Measurements from ENCODE around the gene TMEM91.

TMEM91 gene

DNA sequence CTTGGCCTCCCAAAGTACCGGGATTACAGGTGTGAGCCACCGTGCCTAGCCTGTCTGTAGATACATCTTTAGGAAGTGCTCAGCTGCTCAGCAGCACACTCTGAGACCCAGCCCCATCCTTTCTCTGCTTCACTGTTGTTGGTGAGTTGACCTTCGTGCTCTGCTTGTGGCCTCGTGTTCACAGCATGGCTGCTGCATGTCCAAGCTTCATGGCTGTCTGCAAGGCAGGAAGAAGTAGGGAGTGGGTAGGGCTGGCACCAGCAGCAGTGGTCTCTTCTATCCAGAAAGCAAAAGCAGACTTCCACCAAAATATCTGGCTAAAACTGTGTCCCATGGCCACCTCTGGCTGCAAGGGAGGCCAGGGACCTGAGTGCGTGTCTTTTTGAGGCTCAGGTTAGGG lies 36.6 kb downstream of the TMEM91 start:
- DNase-seq = no peak

DNA sequence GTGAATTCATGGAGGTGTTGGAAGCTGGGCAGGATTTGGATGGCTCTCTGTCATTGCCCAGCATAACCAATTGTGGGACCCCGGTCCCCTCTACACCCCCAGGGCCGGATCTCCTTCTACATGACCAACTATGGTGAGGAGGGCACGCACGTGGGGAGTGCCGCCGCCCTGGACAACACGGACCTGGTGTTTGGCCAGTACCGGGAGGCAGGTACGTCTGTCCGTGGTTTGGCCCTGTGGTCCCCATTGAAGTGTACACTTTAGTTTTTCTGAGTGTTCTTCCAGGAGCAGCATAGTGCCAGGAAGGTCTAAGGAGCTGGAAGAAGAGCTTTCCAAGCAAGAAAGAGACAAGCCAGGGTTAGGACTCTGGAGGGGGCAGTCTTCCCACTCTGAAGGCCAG lies 37.6 kb downstream of the TMEM91 start:
- no peak for DNase-seq

DNA sequence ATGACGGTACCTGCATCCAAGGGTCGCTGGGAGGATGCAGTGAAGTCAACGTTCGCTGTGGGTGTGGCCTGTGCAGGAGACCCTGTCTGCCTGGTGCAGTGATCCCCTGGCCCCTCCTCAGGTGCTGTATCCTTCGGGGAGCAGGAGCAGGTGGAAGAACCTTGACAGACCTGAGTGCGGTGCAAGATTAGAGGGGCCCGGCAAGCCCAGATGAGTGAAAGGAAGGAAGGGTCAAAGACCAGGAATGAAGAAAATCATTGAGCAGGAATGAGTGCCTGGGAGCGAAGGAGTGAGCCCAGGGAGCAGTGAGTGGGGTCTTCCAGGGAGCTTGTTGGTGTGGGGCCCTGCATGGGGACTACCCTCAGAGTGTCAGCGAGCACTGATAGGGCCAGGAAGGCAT lies 38.1 kb downstream of the TMEM91 start:
- no peak for DNase-seq

DNA sequence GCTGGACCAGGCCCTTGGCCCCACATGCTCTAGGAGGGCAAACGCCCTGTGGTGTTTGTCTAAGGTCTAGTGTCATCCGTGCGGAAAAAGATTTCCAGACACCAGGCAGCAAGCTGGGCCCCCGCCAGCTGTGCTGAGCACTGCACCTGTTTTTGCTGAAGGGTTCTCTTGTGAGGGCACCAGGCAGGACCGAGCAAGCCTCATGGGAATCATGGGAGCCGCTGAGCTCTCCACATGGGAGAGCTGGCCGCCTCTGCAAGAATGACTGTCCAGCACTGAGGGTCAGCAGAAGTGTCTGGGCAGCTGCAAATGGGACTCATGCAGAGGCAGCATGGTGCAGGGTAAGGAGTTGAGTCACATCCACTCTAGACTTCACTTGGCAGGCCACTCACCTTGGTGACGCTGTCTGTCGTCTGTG lies 38.8 kb downstream of the TMEM91 start:
- no peak for DNase-seq

DNA sequence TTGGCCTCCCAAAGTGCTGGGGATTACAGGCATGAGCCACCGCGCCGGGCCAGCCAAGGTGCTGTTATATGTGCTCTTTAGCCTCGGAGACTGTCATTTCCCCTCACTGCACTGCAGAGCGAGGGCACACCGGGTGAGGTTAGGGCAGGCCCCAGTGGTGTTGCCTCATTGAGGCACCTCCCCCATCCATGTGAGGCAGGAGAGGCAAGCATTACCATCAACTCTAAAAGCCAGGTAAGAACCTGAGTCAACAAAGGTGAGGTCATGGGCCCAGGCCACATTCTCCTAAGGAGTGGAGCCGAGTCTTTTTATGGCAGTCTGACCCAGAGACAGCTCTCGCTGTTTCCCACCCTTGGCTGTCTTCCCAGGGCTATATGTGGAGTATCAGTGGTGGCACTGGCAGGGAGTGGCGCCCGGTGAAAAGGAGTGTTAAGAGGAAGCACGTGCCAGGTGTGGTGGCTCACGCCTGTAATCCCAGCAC lies 39.9 kb downstream of the TMEM91 start:
- no peak for DNase-seq

DNA sequence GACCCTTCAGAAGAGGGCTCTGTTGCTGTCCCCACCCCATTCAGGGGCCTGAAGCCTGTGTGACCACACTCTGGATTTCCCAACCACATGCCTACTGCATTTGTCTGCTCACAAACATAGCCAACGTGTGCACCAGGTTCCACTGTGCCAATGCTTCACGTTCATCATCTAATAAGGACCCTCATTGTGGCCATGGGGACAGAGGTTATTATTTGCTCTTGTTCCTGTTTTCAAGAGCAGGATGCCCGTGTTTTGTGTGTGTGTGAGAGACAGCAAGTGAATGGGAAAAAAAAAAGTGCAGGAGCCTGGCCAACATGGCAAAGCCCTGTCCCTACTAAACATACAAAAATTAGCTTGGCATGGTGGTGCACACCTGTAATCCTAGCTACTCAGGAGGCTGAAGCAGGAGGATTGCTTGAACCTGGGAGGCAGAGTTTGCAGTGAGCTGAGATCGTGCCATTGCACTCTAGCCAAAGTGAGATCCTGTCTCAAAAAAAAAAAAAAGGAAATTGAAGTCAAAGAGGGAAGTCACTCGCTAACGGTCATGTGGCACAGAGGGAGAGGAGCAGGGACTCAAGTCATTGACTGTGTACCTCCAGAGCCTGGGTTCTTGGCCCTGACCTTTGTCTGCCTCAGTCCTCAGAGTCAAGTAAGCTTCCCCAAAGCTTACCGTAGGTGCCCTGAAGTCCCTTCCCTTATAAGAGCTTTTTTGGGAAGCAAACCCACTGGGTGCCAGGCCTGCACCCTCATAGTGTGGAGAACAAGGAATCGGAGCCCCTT lies 44.0 kb downstream of the TMEM91 start:
- DNase-seq = no peak

DNA sequence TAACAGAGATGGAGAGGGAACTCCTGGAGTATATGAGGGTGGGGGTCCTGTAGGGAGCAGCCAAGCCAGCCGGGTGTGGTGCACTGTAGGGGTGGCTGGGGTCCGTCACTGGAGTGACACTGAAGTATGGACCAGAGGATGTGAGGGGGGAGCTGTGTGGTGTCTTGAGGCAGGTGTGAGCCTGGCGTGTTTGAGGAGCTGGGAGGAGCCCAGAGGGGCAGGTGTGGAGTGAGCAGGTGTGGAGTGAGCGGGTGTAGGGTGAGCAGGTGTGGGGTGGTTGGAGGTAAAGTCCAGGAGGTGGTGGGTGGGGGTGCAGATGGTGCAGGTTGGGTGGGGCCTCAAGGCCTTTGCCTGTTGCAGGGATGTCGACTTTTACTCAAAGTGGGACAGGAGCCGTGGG lies 45.0 kb downstream of the TMEM91 start:
- DNase-seq = no peak

DNA sequence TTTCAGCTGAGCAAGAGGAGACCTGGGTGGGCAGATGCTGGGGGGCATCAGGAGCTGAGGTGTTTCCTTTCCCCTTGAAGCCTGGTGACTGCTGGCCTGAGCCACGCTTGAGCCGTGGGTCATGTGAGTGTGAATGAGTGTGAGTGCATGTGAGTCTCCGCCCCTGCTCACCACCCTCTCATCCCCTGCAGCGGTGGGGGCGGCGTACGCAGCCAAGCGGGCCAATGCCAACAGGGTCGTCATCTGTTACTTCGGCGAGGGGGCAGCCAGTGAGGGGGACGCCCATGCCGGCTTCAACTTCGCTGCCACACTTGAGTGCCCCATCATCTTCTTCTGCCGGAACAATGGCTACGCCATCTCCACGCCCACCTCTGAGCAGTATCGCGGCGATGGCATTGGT lies 45.6 kb downstream of the TMEM91 start:
- no peak for DNase-seq

DNA sequence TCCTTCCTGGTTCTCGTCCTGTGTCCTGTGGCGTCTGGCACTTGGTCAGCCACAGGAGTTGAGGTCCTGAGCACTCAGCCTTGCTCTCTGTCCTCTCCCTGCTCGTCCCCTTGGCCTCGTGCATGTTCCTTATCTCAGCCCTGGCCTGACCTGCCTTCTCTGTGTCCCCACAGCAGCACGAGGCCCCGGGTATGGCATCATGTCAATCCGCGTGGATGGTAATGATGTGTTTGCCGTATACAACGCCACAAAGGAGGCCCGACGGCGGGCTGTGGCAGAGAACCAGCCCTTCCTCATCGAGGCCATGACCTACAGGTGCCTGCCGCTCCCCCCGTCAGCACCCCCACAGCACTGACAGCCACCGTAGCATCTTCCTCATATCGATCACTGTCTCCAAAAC lies 46.1 kb downstream of the TMEM91 start:
- DNase-seq = no peak

DNA sequence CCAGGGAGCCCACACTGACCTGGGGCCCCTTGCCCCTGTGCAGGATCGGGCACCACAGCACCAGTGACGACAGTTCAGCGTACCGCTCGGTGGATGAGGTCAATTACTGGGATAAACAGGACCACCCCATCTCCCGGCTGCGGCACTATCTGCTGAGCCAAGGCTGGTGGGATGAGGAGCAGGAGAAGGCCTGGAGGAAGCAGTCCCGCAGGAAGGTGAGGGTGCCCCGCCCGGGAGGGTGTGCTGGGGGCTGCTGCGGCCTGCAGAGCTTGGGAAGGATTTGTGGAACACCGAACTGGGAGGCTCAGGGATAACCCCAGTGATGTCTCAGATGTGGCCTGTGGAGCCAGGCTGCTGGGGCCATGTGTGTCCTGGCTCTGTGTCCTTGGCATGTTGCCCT lies 46.6 kb downstream of the TMEM91 start:
- DNase-seq = no peak

DNA sequence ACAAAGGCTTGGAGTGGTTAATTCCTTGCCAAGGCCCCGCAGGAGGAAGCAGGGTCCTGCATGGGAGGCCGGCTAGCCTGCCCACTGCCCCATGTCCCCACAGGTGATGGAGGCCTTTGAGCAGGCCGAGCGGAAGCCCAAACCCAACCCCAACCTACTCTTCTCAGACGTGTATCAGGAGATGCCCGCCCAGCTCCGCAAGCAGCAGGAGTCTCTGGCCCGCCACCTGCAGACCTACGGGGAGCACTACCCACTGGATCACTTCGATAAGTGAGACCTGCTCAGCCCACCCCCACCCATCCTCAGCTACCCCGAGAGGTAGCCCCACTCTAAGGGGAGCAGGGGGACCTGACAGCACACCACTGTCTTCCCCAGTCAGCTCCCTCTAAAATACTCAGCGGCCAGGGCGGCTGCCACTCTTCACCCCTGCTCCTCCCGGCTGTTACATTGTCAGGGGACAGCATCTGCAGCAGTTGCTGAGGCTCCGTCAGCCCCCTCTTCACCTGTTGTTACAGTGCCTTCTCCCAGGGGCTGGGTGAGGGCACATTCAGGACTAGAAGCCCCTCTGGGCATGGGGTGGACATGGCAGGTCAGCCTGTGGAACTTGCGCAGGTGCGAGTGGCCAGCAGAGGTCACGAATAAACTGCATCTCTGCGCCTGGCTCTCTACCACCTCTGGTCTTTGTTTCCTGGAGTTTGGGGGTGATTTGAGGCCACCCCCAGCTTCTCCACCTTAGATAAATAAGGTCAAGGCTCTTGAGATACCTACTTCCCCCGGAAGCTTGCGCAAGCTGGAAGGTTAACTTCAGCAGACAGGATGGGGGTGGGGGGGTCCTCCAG lies 48.2 kb downstream of the TMEM91 start:
- no peak for DNase-seq

DNA sequence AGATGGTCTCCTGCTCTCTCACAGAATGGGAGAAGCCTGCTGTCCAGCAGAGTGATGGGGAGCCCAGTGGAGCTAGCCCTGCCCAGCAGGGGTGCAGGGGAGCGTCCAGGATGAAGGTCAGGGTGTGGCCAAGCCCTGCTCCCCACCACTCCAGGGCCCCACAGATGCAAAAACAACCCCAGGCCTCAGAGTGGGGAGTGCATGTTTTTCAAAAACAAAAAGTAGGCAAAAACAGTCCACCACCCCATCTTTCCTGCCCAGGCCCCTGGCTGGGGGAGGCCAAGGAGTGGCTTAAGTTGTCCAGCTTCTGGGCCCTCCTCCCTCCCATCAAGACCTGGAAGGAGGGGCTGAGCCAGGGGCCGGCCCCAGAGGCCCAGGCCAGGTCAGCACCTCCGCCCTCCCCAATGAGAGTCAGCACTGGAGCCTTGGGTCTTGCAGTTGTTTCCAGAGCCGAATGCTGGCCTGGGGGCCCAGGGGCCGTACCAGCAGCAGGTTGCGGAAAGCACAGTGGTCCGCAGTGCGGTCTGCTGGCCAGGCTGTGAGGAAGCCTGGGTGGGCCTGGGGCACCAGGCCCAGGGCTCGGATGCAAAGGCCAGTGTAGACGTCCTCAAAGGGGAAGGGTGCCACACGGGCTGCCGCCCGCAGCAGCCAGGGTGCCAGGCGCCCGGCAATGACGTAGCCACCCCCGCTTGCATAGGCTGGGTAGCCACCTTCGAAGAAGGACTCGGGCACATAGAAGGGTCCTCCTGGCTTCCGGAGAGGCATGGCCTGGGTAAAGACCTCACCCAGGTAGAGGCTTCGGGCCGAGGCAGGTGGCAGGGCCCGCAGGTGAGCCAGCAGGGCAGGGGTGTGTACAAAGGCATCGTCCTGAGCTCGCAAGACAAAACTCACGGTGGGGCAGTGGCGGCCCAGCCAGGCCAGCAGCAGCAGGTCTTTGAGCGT lies 49.1 kb downstream of the TMEM91 start:
- DNase-seq = no peak

DNA sequence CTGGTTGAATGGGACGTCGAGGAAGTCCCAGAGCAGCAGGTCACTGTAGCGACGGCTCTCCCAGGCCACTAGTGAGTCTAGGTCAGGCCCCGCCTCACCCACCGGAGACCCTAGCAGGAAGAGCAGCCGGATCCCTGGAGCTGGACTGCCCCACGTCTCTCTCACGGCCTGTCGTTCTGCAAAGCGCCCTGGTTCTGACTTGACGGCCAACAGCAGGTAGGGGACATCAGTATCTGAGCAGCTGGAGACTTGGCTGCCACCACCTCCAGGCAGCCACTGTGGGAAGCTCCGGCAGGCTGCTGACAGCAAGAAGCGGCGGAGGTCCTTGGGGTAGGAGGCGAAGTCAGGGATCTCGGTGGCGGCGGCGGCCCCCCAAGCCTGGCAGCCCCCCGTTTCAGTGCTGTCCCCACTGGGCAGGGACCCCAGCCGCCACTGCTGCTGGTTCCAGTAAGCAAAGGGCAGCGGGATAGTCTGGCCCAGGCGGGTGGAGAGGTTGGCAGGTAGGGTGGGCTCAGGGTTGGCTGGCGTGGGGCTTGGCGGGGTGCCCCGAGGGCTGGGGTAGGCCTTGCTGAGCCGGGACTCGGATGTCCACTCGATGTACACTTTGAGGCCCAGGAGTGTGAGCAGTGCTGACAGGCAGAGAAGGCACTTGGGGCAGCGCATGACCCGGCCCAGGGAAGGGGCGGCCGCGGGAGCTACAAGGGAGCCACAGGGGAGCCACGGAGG lies 49.9 kb downstream of the TMEM91 start:
- DNase-seq = no peak

DNA sequence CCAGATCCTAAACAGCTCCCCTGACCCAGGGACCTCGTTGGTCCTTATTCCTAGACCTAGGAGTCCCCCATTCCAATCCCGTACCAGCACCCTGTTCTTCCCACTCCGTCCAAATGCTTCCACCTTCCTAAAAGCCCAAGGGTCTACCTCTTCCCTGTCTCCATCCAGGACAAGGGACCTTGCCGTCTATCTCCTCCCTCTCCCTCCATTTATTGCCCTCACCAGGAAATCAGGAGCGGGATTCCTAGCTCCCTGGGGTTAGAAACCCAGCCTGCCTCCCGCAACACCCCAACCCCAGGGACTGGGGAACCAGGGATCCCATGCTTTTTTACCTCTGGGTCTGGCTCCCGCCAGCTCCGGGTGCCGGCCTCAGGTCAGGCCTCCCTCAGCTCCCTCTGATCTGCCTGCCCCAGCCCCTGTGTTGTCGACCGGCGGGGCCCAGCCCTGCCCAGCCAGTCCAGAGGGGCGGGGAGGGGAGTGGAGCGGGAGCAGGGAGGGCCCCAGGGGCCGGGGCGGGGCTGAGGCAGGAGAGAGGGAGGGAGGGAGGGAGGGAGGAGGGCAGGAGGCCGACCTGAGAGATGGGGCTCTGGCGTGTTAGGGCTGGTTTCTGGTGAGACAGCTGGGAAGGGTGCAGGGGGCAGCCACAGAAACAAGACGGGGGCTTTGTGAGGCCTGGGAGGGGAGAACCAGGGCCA lies 50.8 kb downstream of the TMEM91 start, which contains the start of gene B3GNT8:
Gene B3GNT8, minus strand, starts transcription at position 423 of the 695 bp plus-strand sequence. CDS start 596 bp downstream, outside the sequence.
- DNase-seq = no peak

DNA sequence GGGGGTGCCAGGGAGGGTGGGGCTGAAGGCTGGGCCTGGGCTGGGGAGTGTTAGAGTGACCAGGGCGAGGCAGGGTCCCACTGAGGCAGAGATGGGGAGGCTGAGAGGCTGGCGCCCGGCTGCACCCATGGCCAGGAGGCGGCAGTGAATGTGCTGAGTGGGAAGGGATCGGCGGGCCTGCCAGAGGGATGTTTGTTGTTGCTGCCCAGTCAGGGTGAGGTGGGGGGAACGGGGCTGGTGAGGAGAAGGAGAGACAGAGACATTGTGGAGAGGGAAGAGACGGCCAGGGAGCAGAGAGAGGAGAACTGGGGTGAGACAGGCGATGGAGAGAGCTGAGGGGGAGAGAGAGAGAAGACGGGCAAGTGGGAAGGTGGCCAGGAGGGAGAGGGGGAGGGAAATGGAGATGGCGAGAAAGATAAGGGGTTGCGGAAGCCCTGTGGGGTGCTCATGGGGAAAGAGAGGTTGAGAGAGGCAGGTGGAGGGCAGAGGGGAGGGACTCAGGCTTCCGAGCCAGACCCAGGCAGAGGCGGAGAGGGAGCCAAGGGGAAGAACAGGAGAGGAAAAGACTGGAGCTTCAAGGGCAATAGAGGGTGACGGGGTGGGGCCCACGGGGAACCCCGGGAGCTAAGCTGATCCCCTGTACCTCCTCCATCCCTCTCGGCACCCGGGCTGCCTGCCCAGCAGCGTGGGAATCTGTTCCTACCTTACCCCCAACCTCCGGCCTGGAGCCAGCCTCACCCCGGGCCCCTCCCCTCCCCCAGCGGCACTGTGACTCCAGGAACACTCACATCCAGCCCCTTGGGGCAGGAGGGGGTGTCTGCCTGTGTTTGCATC lies 51.5 kb downstream of the TMEM91 start:
- DNase-seq = no peak

DNA sequence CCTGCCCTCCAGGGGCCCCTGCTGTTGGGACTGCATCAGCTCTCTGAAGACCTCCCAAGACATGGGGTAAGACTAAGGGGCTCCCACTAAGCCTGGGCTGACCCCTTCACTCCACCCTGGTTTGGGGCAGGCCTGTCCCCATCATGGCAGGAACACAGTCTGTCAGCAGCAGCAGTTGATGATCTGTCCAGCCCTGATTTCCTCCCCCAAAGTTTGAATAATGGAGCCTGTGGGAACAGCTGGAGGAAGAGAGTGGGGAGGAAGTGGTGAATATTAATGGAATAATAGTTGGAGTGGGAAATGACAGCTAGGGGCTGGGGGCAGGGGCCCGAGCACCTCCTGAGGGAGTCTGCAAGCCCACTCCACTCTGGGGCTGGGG lies 52.1 kb downstream of the TMEM91 start:
- no peak for DNase-seq

DNA sequence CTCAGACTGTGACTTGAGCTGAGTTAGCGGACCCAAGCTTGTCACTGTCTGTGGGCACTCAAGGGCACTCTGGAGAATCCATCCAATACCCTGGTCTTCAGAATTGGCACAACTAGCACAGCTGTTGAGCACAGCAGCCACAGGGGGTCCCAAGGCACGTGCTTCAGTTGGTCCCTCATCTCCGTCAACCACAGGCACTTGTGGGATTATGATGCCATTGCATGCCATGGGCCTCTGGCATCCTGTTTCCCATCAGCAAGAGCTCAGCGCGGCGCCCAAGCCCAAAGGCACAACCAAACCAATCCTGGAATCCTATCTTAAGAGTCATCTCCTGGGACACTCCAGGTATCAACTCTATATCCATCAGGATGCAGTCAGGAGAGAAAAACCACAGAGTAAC lies 54.6 kb downstream of the TMEM91 start:
- DNase-seq = no peak

DNA sequence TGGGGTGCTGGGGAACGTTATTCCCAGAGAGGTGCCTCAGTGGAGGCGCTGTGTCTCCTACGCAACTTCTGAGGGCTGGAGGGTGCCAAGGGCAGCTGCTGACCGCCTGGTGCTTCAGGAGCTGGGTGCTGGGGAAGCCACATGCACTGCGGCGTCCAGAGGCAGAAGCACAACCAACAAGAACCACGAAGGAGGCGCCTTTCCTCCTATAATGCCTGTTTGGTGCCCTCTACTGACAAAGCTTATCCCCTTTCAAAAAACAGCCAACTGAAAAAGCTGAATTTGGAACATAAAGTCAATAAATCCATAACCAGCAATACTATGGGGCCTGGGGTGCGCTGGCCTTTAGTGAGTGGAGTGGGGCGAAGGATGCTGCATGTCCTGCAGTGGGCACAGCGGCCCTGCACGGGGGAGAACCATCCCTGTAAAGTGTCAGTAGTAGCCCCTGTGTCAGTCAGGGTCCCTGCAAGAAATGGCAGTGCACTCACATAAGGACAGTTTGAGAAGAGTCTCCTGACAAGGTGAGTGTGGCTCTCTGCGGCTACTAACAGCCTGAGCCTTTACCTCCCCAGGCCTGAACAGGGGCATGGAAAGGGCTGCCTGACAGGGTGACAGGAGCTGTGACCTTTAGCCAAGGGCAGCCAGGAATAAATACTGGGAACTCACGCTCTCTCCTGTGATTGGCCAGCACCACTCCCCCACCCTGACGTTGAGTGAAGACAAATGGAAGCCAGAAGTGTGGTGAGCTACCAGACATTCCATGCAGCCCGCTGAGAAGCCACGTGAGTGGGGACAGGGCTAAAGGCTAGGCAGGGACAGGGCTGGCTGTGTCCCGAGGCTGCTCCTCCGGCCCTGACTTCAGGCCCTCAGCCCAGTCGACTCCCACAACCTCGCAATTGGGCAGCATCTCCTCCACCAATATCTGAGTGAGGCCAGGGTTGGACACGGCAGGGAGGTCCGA lies 55.4 kb downstream of the TMEM91 start:
- DNase-seq = no peak

DNA sequence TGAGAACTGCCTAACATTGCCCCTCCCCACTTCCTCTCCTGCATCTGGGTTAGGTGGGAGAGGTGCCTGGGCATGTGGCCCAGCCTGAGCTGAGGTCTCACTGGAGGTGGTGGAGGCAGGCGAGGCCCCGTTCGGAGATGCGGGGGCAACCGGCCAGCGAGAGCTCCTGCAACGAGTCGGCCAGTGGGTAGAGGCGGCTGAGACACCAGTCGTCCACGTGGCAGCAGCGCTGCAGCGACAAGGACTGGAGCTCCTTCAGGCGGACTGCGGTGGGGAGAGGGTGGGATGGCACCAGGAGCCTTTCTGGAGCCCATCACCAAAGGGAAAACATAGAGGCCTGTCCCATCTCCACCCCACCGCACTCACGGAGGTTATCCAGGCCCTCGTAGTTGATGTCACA lies 56.8 kb downstream of the TMEM91 start:
- DNase-seq = no peak
